ENCODE measurements around the gene IPCEF1.

The IPCEF1 gene

GRCh38 chr6:154251116-154251515, 105.5 kb downstream of the IPCEF1 start:
- in situ Hi-C loops (cut with HindIII; ENCODE audit: low sequenced_read_pairs), result no loop called here
- TF ChIP-seq CTCF (IDR thresholded peaks at IDR 0.05; ENCODE audit: low read depth, low read length), result no peak
- no peak overlapping the region for H3K4me3 ChIP-seq (ENCODE audit: low read depth, low read length)
- no peak for DNase-seq (ENCODE audit: low read depth, low spot score)

- no peak for TF ChIP-seq CTCF (IDR thresholded peaks at IDR 0.05; ENCODE audit: low read depth, low read length)
- H3K4me3 ChIP-seq (ENCODE audit: low read depth, low read length), result no peak overlapping the region
- DNase-seq (ENCODE audit: low read depth, low spot score), result no peak
- in situ Hi-C loops (cut with HindIII; ENCODE audit: low sequenced_read_pairs), result no loop called here
These were observed 106.9 kb downstream of the IPCEF1 start for GRCh38 chr6:154249499-154250298.

- TF ChIP-seq CTCF (IDR thresholded peaks at IDR 0.05; ENCODE audit: low read depth, low read length), result no peak
- DNase-seq (ENCODE audit: low read depth, low spot score), result no peak
- in situ Hi-C loops (cut with HindIII; ENCODE audit: low sequenced_read_pairs), result no loop called here
- no peak overlapping the region for H3K4me3 ChIP-seq (ENCODE audit: low read depth, low read length)
These were observed 109.3 kb downstream of the IPCEF1 start for GRCh38 chr6:154247119-154247861.

GRCh38 chr6:154246723-154247118, 109.9 kb downstream of the IPCEF1 start:
- TF ChIP-seq CTCF (IDR thresholded peaks at IDR 0.05; ENCODE audit: low read depth, low read length), result no peak
- in situ Hi-C loops (cut with HindIII; ENCODE audit: low sequenced_read_pairs), result no loop called here
- no peak overlapping the region for H3K4me3 ChIP-seq (ENCODE audit: low read depth, low read length)
- DNase-seq (ENCODE audit: low read depth, low spot score), result no peak

- in situ Hi-C loops (cut with HindIII; ENCODE audit: low sequenced_read_pairs), result no loop called here
- no peak for DNase-seq (ENCODE audit: low read depth, low spot score)
- TF ChIP-seq CTCF (IDR thresholded peaks at IDR 0.05; ENCODE audit: low read depth, low read length), result no peak
These were observed 111.1 kb downstream of the IPCEF1 start for GRCh38 chr6:154245506-154245905.

GRCh38 chr6:154243793-154244750, 112.5 kb downstream of the IPCEF1 start:
- H3K4me3 ChIP-seq (ENCODE audit: low read depth, low read length), result no peak overlapping the region
- no peak for TF ChIP-seq CTCF (IDR thresholded peaks at IDR 0.05; ENCODE audit: low read depth, low read length)
- in situ Hi-C loops (cut with HindIII; ENCODE audit: low sequenced_read_pairs), result no loop called here
- no peak for DNase-seq (ENCODE audit: low read depth, low spot score)

More at GRCh38 chr6:154245506-154245905, 111.1 kb downstream of the IPCEF1 start:
- H3K4me3 ChIP-seq (ENCODE audit: low read depth, low read length), result no peak overlapping the region
